ENCODE data around the gene CYP39A1. TPM values are rescaled to one million over a fixed set of nuclear protein-coding genes. Genes with fewer than 3 reads are reported as not detected.

The CYP39A1 gene
- total RNA-seq, 4 donors from 2014 or later = 3.1 to 18.9 (median 3.9) TPM

- Histone ChIP-seq H3K27ac (no peak overlapping the region), H3K36me3 (no peaks in the 10 kb centered on the region), H3K4me3 (no peak overlapping the region), H3K27me3 (no peaks in the 10 kb centered on the region), H3K9me3 (no peaks in the 10 kb centered on the region), H3K4me1 (no peaks in the 10 kb centered on the region)
- DNase-seq = no peak
- no peak for TF ChIP-seq CTCF (IDR thresholded peaks at IDR 0.05)
- no peak for TF ChIP-seq POLR2A (IDR thresholded peaks at IDR 0.05)
- intact Hi-C loops (cut with DNase I; ENCODE audit: low total_unique reads) = no loop called here
Observed at GRCh38 chr6:46526607-46527006, 126.0 kb downstream of the CYP39A1 start.

GRCh38 chr6:46525583-46525982, 127.0 kb downstream of the CYP39A1 start:
- intact Hi-C loops (cut with DNase I; ENCODE audit: low total_unique reads) = no loop called here
- no peak for TF ChIP-seq POLR2A (IDR thresholded peaks at IDR 0.05)
- no peak for TF ChIP-seq CTCF (IDR thresholded peaks at IDR 0.05)
- Histone ChIP-seq H3K27me3 (no peaks in the 10 kb centered on the region), H3K4me1 (no peaks in the 10 kb centered on the region), H3K4me3 (no peak overlapping the region), H3K27ac (no peak overlapping the region), H3K36me3 (no peaks in the 10 kb centered on the region), H3K9me3 (no peaks in the 10 kb centered on the region)
- DNase-seq = no peak

- intact Hi-C loops (cut with DNase I; ENCODE audit: low total_unique reads) = no loop called here
- TF ChIP-seq POLR2A (IDR thresholded peaks at IDR 0.05) = no peak
- TF ChIP-seq CTCF (IDR thresholded peaks at IDR 0.05) = no peak
- no peak for DNase-seq
- Histone ChIP-seq H3K4me3 (no peak overlapping the region), H3K27me3 (no peaks in the 10 kb centered on the region), H3K27ac (no peak overlapping the region), H3K36me3 (no peaks in the 10 kb centered on the region), H3K4me1 (no peaks in the 10 kb centered on the region), H3K9me3 (no peaks in the 10 kb centered on the region)
Observed at GRCh38 chr6:46521464-46521971, 131.1 kb downstream of the CYP39A1 start.

- Histone ChIP-seq H3K27ac (no peak overlapping the region), H3K36me3 (no peaks in the 10 kb centered on the region), H3K27me3 (no peaks in the 10 kb centered on the region), H3K9me3 (no peaks in the 10 kb centered on the region), H3K4me1 (no peaks in the 10 kb centered on the region), H3K4me3 (no peak overlapping the region)
- TF ChIP-seq CTCF (IDR thresholded peaks at IDR 0.05) = no peak
- TF ChIP-seq POLR2A (IDR thresholded peaks at IDR 0.05) = no peak
- intact Hi-C loops (cut with DNase I; ENCODE audit: low total_unique reads) = no loop called here
- DNase-seq = no peak
Observed at GRCh38 chr6:46517202-46517601, 135.4 kb downstream of the CYP39A1 start.

GRCh38 chr6:46513533-46513932, 139.1 kb downstream of the CYP39A1 start:
- DNase-seq = no peak
- no peaks in the 10 kb centered on the region for H3K36me3 ChIP-seq
- no peak overlapping the region for H3K4me3 ChIP-seq
- no peaks in the 10 kb centered on the region for H3K9me3 ChIP-seq
- H3K27me3 ChIP-seq = no peaks in the 10 kb centered on the region
- intact Hi-C loops (cut with DNase I; ENCODE audit: low total_unique reads) = no loop called here
- H3K4me1 ChIP-seq = no peaks in the 10 kb centered on the region
- TF ChIP-seq POLR2A (IDR thresholded peaks at IDR 0.05) = no peak
- TF ChIP-seq CTCF (IDR thresholded peaks at IDR 0.05) = no peak
- no peak overlapping the region for H3K27ac ChIP-seq
